Smooth muscle cell of the coronary artery (primary cell): ENCODE measurements around the gene KARS1. TPM values are rescaled to one million over a fixed set of nuclear protein-coding genes. Genes with fewer than 3 reads are reported as not detected.

Experiments used
- total RNA-seq: library from RNA; depleted of rRNA; stranded (reverse); fragments of >200 nt; gene quantifications from 2 replicates; pipeline ENCODE4 v1.2.3, GENCODE V29; 2014; ENCODE audit warnings: low replicate concordance

The KARS1 gene
- 81.3 and 148 TPM in 2 replicates for total RNA-seq

DNA sequence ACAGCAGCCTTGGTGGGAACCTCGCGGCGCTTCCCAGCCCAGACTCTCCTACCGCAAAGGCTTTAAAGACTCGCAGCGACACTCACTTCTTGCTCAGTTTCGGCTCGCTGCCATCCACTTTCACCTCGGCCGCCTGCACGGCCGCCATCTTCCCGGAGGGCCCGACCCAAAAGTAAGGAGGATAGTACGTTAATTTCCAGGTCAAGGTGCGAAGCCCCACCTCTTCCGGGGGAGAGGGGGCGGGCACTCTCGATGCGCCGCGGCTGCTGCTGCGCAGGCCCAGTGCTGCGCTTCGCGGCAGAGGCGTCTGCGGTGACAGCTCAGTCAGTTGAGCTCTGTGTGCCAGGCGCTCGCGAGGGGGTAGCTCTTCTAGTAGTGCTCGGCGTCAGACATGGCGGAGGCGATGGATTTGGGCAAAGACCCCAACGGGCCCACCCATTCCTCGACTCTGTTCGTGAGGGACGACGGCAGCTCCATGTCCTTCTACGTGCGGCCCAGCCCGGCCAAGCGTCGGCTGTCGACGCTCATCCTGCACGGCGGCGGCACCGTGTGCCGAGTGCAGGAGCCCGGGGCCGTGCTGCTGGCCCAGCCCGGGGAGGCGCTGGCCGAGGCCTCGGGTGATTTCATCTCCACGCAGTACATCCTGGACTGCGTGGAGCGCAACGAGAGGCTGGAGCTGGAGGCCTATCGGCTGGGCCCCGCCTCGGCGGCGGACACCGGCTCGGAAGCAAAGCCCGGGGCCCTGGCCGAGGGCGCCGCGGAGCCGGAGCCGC is at the start of gene KARS1, which contains the start of gene TERF2IP:
Gene KARS1, minus strand, starts transcription at position 174 of the 773 bp plus-strand sequence. Its CDS starts 26 bp downstream, at position 148.
Gene TERF2IP, plus strand, starts transcription at position 282 of the 773 bp plus-strand sequence. Its CDS starts 110 bp downstream, at position 392.

DNA sequence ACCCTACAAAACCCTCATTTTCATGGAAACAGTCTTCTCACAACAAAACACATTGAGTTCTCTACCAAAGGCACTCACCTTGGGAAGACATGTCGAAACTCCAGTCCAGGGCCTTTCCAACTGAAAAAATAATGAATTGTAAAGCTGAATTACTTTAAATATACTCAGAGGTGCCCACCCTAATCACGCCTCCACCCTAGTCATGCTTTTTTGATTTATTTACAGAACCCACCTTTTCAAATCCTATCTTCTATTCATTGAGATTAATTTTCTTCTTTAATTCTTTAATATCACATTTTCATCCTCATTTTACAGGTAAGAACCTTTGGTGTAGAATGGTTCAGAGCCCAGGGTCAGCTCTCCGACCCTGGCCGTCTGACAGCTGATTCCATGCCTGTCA is 29.4 kb upstream of the KARS1 start, which contains the start of gene CPHXL2:
Gene CPHXL2, minus strand, starts transcription at position 101 of the 400 bp plus-strand sequence. Its CDS starts 10 bp downstream, at position 91.

DNA sequence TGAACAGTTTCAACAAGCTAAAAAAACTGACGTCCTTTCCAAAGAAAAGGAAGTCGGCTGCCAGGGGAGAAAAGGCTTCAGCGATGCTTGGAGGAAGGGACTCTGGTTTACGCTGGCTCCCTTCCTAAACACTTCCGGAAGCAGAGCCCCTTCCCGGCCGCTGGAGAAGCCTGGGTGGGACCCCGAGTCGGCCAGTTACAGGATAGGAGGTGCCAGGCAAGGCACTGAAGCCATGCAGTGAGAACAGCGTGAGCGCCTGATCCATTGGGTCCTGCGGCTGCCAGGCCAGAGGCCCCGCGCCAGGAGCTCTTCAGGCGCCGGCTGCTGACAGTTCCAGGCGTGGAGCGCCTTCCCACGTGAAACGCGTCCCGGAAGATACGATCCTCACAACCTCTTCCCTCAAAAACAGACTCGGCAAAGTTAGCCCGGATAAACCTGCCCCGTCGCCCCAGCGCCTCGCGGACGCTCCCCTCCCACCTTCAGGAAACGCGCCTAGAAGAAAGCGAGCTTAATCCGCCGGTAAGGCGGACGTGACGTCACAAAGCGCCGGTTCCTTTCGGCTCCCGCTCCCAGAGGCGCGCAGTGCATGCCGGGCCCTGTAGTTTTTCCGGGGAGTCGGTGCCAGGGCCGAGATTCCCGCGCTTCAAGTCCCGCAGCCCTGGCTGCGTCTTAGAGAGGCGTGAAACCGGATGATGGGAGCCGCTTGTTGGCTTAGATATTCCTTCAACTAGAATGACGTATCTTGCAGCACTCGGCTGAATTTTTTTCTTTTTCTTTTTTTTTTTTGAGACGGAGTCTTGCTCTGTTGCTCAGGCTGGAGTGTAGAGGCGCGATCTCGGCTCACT is 24.5 kb downstream of the KARS1 start, which contains the start of gene ADAT1:
Gene ADAT1, minus strand, starts transcription at position 521 of the 845 bp plus-strand sequence. CDS start 2,482 bp downstream, outside the sequence.

Other genes starting within 250 kb of the KARS1 start
- gene CFDP1, start 214.2 kb downstream of the KARS1 start, total RNA-seq, result 44.4 and 142 TPM in 2 replicates
- gene TMEM170A, start 183.0 kb downstream of the KARS1 start, total RNA-seq, result 10.9 and 14.3 TPM in 2 replicates
- gene CHST6, start 152.2 kb downstream of the KARS1 start, total RNA-seq, result 0.94 and 1.7 TPM in 2 replicates
- gene CHST5, start 111.6 kb downstream of the KARS1 start, total RNA-seq, result not detected in 2 replicates
- gene TMEM231, start 91.4 kb downstream of the KARS1 start, total RNA-seq, result 12.6 and 31.4 TPM in 2 replicates
- gene GABARAPL2, start 81.3 kb downstream of the KARS1 start, total RNA-seq, result 28.3 and 32.0 TPM in 2 replicates
- 24.3 and 32.3 TPM in 2 replicates for gene ADAT1, start 24.4 kb downstream of the KARS1 start, total RNA-seq
- 21.4 and 45.8 TPM in 2 replicates for gene TERF2IP, start 108 bp upstream of the KARS1 start, total RNA-seq
- not detected in 2 replicates for gene CPHXL2, start 29.3 kb upstream of the KARS1 start, total RNA-seq
- not detected in 2 replicates for gene DUXB, start 53.8 kb upstream of the KARS1 start, total RNA-seq
- gene CPHXL, start 78.8 kb upstream of the KARS1 start, total RNA-seq, result not detected in 2 replicates